ENCODE data around the gene XPA.

The XPA gene

DNA sequence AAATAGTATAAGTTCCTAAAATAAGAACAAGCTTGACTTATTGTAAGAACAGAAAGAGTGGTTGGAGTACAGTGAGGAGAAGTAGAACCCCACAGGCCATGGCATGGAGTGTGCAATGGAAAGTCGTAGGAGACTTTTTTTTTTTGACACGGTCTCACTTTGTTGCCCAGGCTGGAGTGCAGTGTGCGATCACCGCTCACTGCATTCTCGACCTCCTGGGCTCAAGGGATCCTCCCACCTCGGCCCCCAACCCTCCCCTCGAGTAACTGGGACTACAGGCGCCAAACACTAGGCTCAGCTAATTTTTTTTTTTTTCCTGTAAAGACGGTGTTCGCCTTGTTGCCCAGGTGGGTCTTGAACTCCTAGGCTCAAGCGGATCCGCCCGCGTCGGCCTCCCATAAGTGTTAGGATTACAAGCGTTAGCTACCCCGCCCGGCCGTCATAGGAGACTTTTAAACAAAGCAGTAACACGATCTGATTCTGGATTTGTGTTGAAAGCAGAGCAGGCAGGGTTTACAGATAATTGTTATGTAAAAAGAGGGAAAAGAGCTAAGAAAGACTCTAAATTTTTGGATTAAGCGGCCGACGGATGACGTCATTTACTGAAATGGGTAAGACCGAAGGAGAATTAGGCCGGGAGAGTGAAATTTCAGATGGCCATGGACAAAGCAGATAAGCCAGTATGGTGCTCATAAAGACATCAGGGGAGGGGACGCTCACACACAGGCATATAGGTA is 64.7 kb downstream of the XPA start:
- Mint-ChIP-seq H3K4me3 (peak overlapping the region; percentile 88 to 92), H3K27me3 (no peaks in the 10 kb centered on the region), H3K27ac (peak overlapping the region; percentile 98 to 99), H3K9me3 (no peaks in the 10 kb centered on the region), H3K4me1 (ENCODE audit: low read depth in 2 of 2) (peaks cover 30 to 47% of the 10 kb centered on the region in 2 donors), H3K36me3 (ENCODE audit: insufficient read depth) (peaks cover 26% of the 10 kb centered on the region)
- peak; percentile 1 for ATAC-seq (replicated peaks)
- DNase-seq = no peak

GRCh38 chr9:97630591-97630990 is 66.5 kb downstream of the XPA start:
- Mint-ChIP-seq H3K27ac (no peak overlapping the region), H3K4me3 (no peak overlapping the region), H3K4me1 (ENCODE audit: low read depth in 2 of 2) (peaks cover 22 to 34% of the 10 kb centered on the region in 2 donors), H3K36me3 (ENCODE audit: insufficient read depth) (peaks cover 24% of the 10 kb centered on the region), H3K9me3 (no peaks in the 10 kb centered on the region), H3K27me3 (no peaks in the 10 kb centered on the region)
- DNase-seq = no peak
- no peak for ATAC-seq (replicated peaks)

DNA sequence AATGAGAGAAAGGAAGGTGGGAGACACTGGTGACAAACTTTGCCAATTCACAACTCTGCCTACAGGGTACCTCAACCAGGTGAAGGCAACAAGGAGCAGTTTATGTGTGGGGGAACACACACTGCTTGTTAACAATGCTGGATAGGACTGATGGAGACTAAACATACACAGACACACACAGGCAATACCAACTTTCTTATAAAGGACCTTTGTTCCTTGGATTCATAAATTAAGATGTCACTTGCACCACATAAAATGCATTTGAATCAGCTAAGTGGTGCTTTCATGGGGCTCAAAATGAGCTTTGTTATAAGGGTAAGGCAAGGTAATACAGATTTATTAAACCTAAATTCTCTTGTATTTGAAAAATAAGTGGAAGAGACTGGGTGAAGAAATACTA is 68.0 kb downstream of the XPA start:
- H3K27me3 Mint-ChIP-seq = no peaks in the 10 kb centered on the region
- DNase-seq (no peak), ATAC-seq (replicated peaks) (no peak)
- H3K4me1 Mint-ChIP-seq (ENCODE audit: low read depth in 2 of 2) = peaks cover 11 to 22% of the 10 kb centered on the region in 2 donors
- no peak overlapping the region for H3K27ac Mint-ChIP-seq
- H3K36me3 Mint-ChIP-seq (ENCODE audit: insufficient read depth) = peaks cover 20% of the 10 kb centered on the region
- no peaks in the 10 kb centered on the region for H3K9me3 Mint-ChIP-seq
- no peak overlapping the region for H3K4me3 Mint-ChIP-seq

GRCh38 chr9:97628668-97629067 is 68.5 kb downstream of the XPA start:
- H3K9me3 Mint-ChIP-seq = no peaks in the 10 kb centered on the region
- no peak overlapping the region for H3K4me3 Mint-ChIP-seq
- H3K4me1 Mint-ChIP-seq (ENCODE audit: low read depth in 2 of 2) = peaks cover 9 to 19% of the 10 kb centered on the region in 2 donors
- DNase-seq = no peak
- H3K27me3 Mint-ChIP-seq = no peaks in the 10 kb centered on the region
- ATAC-seq (replicated peaks) = no peak
- peaks cover 16% of the 10 kb centered on the region for H3K36me3 Mint-ChIP-seq (ENCODE audit: insufficient read depth)
- no peak overlapping the region for H3K27ac Mint-ChIP-seq

DNA sequence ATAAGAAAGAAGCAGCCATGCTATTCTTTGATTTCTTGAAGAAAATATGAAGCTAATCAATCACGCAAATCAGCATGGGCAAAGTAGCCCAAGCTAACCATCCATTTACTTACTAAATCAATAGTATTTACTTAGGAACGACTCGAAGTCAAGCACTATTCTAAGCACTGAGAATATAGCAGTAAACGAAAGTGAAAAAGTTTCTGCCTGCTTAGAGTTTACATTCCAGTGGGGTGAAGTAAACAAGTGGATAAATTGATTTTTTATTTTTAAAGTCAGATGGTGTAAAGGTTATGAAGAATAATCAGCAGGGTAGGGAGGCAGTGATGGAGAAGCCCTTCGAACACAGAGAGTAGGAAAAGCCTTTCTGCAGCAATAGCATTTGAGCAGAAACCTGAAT is 69.5 kb downstream of the XPA start:
- Mint-ChIP-seq H3K4me3 (no peak overlapping the region), H3K27ac (no peak overlapping the region), H3K27me3 (no peaks in the 10 kb centered on the region), H3K9me3 (no peaks in the 10 kb centered on the region), H3K36me3 (ENCODE audit: insufficient read depth) (peaks cover 7% of the 10 kb centered on the region), H3K4me1 (ENCODE audit: low read depth in 2 of 2) (peaks cover 9 to 18% of the 10 kb centered on the region in 2 donors)
- DNase-seq = no peak
- ATAC-seq (replicated peaks) = no peak

- Mint-ChIP-seq H3K9me3 (no peaks in the 10 kb centered on the region), H3K4me3 (no peak overlapping the region), H3K36me3 (ENCODE audit: insufficient read depth) (peaks cover 5% of the 10 kb centered on the region), H3K4me1 (ENCODE audit: low read depth in 2 of 2) (peaks cover 0 to 9% of the 10 kb centered on the region in 2 donors), H3K27me3 (no peaks in the 10 kb centered on the region), H3K27ac (no peak overlapping the region)
- ATAC-seq (replicated peaks) (no peak), DNase-seq (no peak)
These were observed 71.5 kb downstream of the XPA start for GRCh38 chr9:97625620-97626019.
